HEK293 (cell line): Measurements from ENCODE around the gene USP16.

Experiments used
- FEZF1 ChIP-seq: fragments of 450-650 bp; formaldehyde crosslinking; IDR thresholded peaks from 2 replicates; pipeline ENCODE4 v1.5.1; 2016; ENCODE audit warnings: missing biosample characterization, missing genetic modification characterization
- GLI2 ChIP-seq: fragments of 450-650 bp; formaldehyde crosslinking; IDR thresholded peaks from 2 replicates; pipeline ENCODE4; 2017; ENCODE audit warnings: missing biosample characterization, missing genetic modification characterization, low read depth, borderline replicate concordance
- IKZF3 ChIP-seq: fragments of 450-650 bp; IDR thresholded peaks from 2 replicates; pipeline ENCODE4 v1.5.0; 2018; ENCODE audit warnings: missing biosample characterization, mild to moderate bottlenecking, missing genetic modification characterization, moderate library complexity
- KLF8 ChIP-seq: fragments of 450-650 bp; formaldehyde crosslinking; IDR thresholded peaks from 2 replicates; pipeline ENCODE4 v1.5.1; 2016; ENCODE audit warnings: missing biosample characterization, missing genetic modification characterization
- OSR2 ChIP-seq: fragments of 450-650 bp; formaldehyde crosslinking; IDR thresholded peaks from 2 replicates; pipeline ENCODE4 v1.5.1; 2016; ENCODE audit warnings: missing biosample characterization, missing genetic modification characterization
- PRDM1 ChIP-seq: fragments of 450-650 bp; formaldehyde crosslinking; IDR thresholded peaks from 2 replicates; pipeline ENCODE4; 2016; ENCODE audit warnings: missing biosample characterization, missing genetic modification characterization
- SCRT2 ChIP-seq: fragments of 450-650 bp; formaldehyde crosslinking; IDR thresholded peaks from 2 replicates; pipeline ENCODE4 v1.5.1; 2016; ENCODE audit warnings: missing biosample characterization, missing genetic modification characterization
- YY1 ChIP-seq: fragments of 450-650 bp; formaldehyde crosslinking; IDR thresholded peaks from 2 replicates; pipeline ENCODE4 v1.5.1; 2018; ENCODE audit warnings: missing biosample characterization, missing genetic modification characterization
- ZBTB17 ChIP-seq: fragments of 450-650 bp; formaldehyde crosslinking; IDR thresholded peaks from 2 replicates; pipeline ENCODE4 v1.5.1; 2016; ENCODE audit warnings: missing biosample characterization, missing genetic modification characterization
- ZBTB7A ChIP-seq: fragments of 450-650 bp; formaldehyde crosslinking; IDR thresholded peaks from 2 replicates; pipeline ENCODE4 v1.5.1; 2016; ENCODE audit warnings: low read depth, missing biosample characterization, missing genetic modification characterization
- ZFHX2 ChIP-seq: fragments of 450-650 bp; formaldehyde crosslinking; conservative IDR thresholded peaks from 2 replicates; pipeline ENCODE4 v1.5.1; 2016; ENCODE audit warnings: missing biosample characterization, missing genetic modification characterization
- ZFP3 ChIP-seq: fragments of 450-650 bp; formaldehyde crosslinking; IDR thresholded peaks from 2 replicates; pipeline ENCODE4 v1.5.1; 2016; ENCODE audit warnings: low read depth, missing biosample characterization, missing genetic modification characterization
- ZNF114 ChIP-seq: fragments of 450-650 bp; formaldehyde crosslinking; IDR thresholded peaks from 2 replicates; pipeline ENCODE4 v1.5.0; 2017; ENCODE audit warnings: missing biosample characterization, missing genetic modification characterization
- ZNF132 ChIP-seq: fragments of 450-650 bp; formaldehyde crosslinking; IDR thresholded peaks from 2 replicates; pipeline ENCODE4 v1.5.1; 2017; ENCODE audit warnings: missing biosample characterization, missing genetic modification characterization, borderline replicate concordance
- ZNF2 ChIP-seq: fragments of 450-650 bp; formaldehyde crosslinking; IDR thresholded peaks from 2 replicates; pipeline ENCODE4 v1.5.1; 2016; ENCODE audit warnings: missing biosample characterization, missing genetic modification characterization
- ZNF24 ChIP-seq: fragments of 450-650 bp; formaldehyde crosslinking; IDR thresholded peaks from 2 replicates; pipeline ENCODE4 v1.5.1; 2016; ENCODE audit warnings: missing biosample characterization, missing genetic modification characterization
- ZNF274 ChIP-seq, 2 experiments: fragments of 200-500 bp in 1 of 2; fragments of 450-650 bp in 1 of 2; sonication (Bioruptor generic) in 1 of 2; formaldehyde crosslinking in 1 of 2; IDR thresholded peaks; 2 replicates each; pipeline versions ENCODE4 v1.5.1 to v1.6.1; 2014 to 2016; ENCODE audit warnings: borderline replicate concordance in 1 of 2, inconsistent platforms in 1 of 2, low read length in 1 of 2, missing biosample characterization in 1 of 2, missing genetic modification characterization in 1 of 2
- ZNF324 ChIP-seq: fragments of 450-650 bp; formaldehyde crosslinking; IDR thresholded peaks from 2 replicates; pipeline ENCODE4 v1.5.1; 2016; ENCODE audit warnings: missing biosample characterization, missing genetic modification characterization
- ZNF335 ChIP-seq: fragments of 450-650 bp; formaldehyde crosslinking; conservative IDR thresholded peaks from 2 replicates; pipeline ENCODE4 v1.5.1; 2016; ENCODE audit warnings: missing biosample characterization, missing genetic modification characterization
- ZNF341 ChIP-seq: fragments of 450-650 bp; formaldehyde crosslinking; IDR thresholded peaks from 2 replicates; pipeline ENCODE4; 2016; ENCODE audit warnings: low read depth, missing biosample characterization, missing genetic modification characterization
- ZNF473 ChIP-seq: fragments of 450-650 bp; formaldehyde crosslinking; IDR thresholded peaks from 2 replicates; pipeline ENCODE4 v1.5.1; 2017; ENCODE audit warnings: missing biosample characterization, missing genetic modification characterization
- ZNF501 ChIP-seq: fragments of 450-650 bp; formaldehyde crosslinking; IDR thresholded peaks from 2 replicates; pipeline ENCODE4 v1.5.1; 2016; ENCODE audit warnings: missing biosample characterization, missing genetic modification characterization
- ZNF544 ChIP-seq: fragments of 450-650 bp; formaldehyde crosslinking; IDR thresholded peaks from 2 replicates; pipeline ENCODE4 v1.5.0; 2017; ENCODE audit warnings: missing biosample characterization, missing genetic modification characterization
- ZNF549 ChIP-seq: fragments of 450-650 bp; IDR thresholded peaks from 2 replicates; pipeline ENCODE4 v1.5.1; 2018; ENCODE audit warnings: missing biosample characterization, missing genetic modification characterization, mild to moderate bottlenecking, inconsistent platforms, moderate library complexity
- ZNF560 ChIP-seq: fragments of 450-650 bp; formaldehyde crosslinking; IDR thresholded peaks from 2 replicates; pipeline ENCODE4 v1.5.1; 2017; ENCODE audit warnings: missing biosample characterization, missing genetic modification characterization, borderline replicate concordance
- ZNF561 ChIP-seq: fragments of 450-650 bp; IDR thresholded peaks from 2 replicates; pipeline ENCODE4 v1.5.1; 2018; ENCODE audit warnings: missing biosample characterization, missing genetic modification characterization, borderline replicate concordance
- ZNF585B ChIP-seq: fragments of 450-650 bp; formaldehyde crosslinking; IDR thresholded peaks from 2 replicates; pipeline ENCODE4 v1.5.1; 2016; ENCODE audit warnings: missing biosample characterization, missing genetic modification characterization
- ZNF76 ChIP-seq: fragments of 450-650 bp; formaldehyde crosslinking; IDR thresholded peaks from 2 replicates; pipeline ENCODE4; 2016; ENCODE audit warnings: low read depth, missing biosample characterization, missing genetic modification characterization, borderline replicate concordance
- ZSCAN23 ChIP-seq: fragments of 450-650 bp; formaldehyde crosslinking; IDR thresholded peaks from 2 replicates; pipeline ENCODE4 v1.5.1; 2016; ENCODE audit warnings: missing biosample characterization, missing genetic modification characterization
- TF ChIP-seq, protein P1 (sequence below): fragments of 450-650 bp; formaldehyde crosslinking; IDR thresholded peaks from 2 replicates; pipeline ENCODE4 v1.5.1; 2016; ENCODE audit warnings: missing biosample characterization, missing genetic modification characterization
- TF ChIP-seq, protein P2 (sequence below): fragments of 450-650 bp; formaldehyde crosslinking; IDR thresholded peaks from 2 replicates; pipeline ENCODE4 v1.5.1; 2016; ENCODE audit warnings: missing biosample characterization, missing genetic modification characterization
- TF ChIP-seq, protein P3 (sequence below): fragments of 450-650 bp; formaldehyde crosslinking; IDR thresholded peaks from 2 replicates; pipeline ENCODE4 v1.5.1; 2016; ENCODE audit warnings: missing biosample characterization, missing genetic modification characterization
- TF ChIP-seq, protein P4 (sequence below): fragments of 450-650 bp; formaldehyde crosslinking; IDR thresholded peaks from 2 replicates; pipeline ENCODE4 v1.5.1; 2016; ENCODE audit warnings: missing biosample characterization, missing genetic modification characterization

Gene USP16

DNA sequence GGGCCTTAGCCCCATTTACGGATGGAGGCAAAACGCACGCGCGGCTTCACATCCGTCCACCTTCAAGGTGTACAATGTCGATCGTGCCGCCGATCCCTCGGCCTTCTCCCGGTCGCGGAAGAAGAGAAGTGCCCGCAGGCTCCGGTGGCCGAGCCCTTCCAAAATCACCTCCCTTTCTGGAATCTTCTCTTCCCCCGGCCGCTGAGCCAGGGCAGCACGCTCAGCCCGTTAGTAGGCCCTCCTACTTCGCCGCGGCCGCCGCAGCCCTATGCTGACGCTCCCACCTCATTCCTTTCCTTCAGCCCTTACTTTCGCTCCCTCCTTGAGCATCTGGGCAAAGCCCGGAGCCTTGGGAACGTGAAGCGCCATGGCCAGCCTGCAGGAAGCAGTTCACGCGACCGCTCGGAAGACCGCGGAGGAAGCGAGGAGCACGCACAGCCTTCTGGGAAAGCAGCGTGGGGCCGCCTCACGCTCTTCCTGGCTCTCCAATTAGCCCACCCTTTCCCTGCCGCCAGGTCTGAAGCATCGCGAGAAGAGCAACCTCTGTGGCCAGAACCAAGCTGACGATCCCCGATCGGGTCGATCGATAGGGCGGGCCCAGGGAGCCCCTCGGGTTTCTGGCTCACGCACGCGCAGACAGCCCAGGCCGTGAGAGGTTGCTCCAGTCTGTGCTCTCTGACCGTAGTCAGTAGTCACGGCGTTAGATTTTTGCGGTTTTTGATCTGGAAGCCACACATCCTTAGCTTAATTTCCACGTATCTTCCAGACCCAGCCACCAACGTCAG is 48.9 kb downstream of the USP16 start, which contains the start of gene CCT8 (continued):
- TF ChIP-seq PRDM1 (peak; percentile 98), ZNF114 (tag by site-specific recombination) (no peak), ZBTB7A (tag by site-specific recombination) (peak; percentile 71; the same call in 1 of the 2 replicates), ZNF2 (tag by site-specific recombination) (peak; percentile 48), FEZF1 (tag by site-specific recombination) (peak; percentile 67), KLF8 (tag by site-specific recombination) (peak; percentile 99), ZNF560 (tag by site-specific recombination) (no peak), ZNF132 (no peak), GLI2 (tag by site-specific recombination) (no peak), ZFP3 (tag by site-specific recombination) (no peak), YY1 (tag by site-specific recombination) (peak; percentile 75), ZNF324 (tag by site-specific recombination) (peak; percentile 92), ZNF549 (no peak), IKZF3 (tag by site-specific recombination) (peak; percentile 89), ZNF544 (no peak), ZBTB17 (tag by site-specific recombination) (peak; percentile 100), ZNF274 (IDR thresholded peaks at IDR 0.05; ENCODE audit: low read length) (no peak), ZNF274 (tag by site-specific recombination; IDR thresholded peaks at IDR 0.05; ENCODE audit: borderline replicate concordance) (no peak), ZNF561 (peak; percentile 96; the same call in 1 of the 2 replicates), ZNF473 (tag by site-specific recombination) (no peak), ZNF335 (tag by site-specific recombination) (peak; percentile 77), ZNF24 (tag by site-specific recombination) (peak; percentile 79), ZNF585B (tag by site-specific recombination) (no peak), ZSCAN23 (tag by site-specific recombination) (peak; percentile 62; the same call in 1 of the 2 replicates), OSR2 (tag by site-specific recombination) (peak; percentile 21; the same call in 1 of the 2 replicates), SCRT2 (tag by site-specific recombination) (0 out of 2 replicates have a peak, but pooled peaks have one; percentile 23), ZFHX2 (tag by site-specific recombination) (no peak; the same call in 1 of the 2 replicates), ZNF341 (peak; percentile 90), ZNF501 (no peak), ZNF76 (tag by site-specific recombination) (peak; percentile 97)
- TF ChIP-seq, protein P1, sequence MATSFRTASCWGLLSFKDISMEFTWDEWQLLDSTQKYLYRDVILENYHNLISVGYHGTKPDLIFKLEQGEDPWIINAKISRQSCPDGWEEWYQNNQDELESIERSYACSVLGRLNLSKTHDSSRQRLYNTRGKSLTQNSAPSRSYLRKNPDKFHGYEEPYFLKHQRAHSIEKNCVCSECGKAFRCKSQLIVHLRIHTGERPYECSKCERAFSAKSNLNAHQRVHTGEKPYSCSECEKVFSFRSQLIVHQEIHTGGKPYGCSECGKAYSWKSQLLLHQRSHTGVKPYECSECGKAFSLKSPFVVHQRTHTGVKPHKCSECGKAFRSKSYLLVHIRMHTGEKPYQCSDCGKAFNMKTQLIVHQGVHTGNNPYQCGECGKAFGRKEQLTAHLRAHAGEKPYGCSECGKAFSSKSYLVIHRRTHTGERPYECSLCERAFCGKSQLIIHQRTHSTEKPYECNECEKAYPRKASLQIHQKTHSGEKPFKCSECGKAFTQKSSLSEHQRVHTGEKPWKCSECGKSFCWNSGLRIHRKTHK (tag by site-specific recombination), result no peak
- TF ChIP-seq, protein P2, sequence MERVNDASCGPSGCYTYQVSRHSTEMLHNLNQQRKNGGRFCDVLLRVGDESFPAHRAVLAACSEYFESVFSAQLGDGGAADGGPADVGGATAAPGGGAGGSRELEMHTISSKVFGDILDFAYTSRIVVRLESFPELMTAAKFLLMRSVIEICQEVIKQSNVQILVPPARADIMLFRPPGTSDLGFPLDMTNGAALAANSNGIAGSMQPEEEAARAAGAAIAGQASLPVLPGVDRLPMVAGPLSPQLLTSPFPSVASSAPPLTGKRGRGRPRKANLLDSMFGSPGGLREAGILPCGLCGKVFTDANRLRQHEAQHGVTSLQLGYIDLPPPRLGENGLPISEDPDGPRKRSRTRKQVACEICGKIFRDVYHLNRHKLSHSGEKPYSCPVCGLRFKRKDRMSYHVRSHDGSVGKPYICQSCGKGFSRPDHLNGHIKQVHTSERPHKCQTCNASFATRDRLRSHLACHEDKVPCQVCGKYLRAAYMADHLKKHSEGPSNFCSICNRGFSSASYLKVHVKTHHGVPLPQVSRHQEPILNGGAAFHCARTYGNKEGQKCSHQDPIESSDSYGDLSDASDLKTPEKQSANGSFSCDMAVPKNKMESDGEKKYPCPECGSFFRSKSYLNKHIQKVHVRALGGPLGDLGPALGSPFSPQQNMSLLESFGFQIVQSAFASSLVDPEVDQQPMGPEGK (tag by site-specific recombination), result peak; percentile 82
- TF ChIP-seq, protein P3, sequence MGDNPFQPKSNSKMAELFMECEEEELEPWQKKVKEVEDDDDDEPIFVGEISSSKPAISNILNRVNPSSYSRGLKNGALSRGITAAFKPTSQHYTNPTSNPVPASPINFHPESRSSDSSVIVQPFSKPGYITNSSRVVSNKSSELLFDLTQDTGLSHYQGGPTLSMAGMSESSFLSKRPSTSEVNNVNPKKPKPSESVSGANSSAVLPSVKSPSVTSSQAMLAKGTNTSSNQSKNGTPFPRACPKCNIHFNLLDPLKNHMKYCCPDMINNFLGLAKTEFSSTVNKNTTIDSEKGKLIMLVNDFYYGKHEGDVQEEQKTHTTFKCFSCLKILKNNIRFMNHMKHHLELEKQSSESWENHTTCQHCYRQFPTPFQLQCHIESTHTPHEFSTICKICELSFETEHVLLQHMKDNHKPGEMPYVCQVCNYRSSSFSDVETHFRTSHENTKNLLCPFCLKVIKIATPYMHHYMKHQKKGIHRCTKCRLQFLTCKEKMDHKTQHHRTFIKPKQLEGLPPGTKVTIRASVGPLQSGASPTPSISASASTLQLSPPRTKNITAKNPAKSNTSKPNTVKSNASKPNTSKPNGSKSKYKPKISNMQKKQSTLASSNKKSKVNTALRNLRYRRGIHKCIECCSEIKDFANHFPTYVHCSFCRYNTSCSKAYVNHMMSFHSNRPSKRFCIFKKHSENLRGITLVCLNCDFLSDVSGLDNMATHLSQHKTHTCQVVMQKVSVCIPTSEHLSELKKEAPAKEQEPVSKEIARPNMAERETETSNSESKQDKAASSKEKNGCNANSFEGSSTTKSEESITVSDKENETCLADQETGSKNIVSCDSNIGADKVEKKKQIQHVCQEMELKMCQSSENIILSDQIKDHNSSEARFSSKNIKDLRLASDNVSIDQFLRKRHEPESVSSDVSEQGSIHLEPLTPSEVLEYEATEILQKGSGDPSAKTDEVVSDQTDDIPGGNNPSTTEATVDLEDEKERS, result no peak
- TF ChIP-seq, protein P4, sequence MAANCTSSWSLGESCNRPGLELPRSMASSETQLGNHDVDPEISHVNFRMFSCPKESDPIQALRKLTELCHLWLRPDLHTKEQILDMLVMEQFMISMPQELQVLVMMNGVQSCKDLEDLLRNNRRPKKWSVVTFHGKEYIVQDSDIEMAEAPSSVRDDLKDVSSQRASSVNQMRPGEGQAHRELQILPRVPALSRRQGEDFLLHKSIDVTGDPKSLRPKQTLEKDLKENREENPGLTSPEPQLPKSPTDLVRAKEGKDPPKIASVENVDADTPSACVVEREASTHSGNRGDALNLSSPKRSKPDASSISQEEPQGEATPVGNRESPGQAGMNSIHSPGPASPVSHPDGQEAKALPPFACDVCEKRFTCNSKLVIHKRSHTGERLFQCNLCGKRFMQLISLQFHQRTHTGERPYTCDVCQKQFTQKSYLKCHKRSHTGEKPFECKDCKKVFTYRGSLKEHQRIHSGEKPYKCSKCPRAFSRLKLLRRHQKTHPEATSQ (tag by site-specific recombination), result peak; percentile 92; the same call in 1 of the 2 replicates
